HepG2 (cell line): ENCODE measurements around the gene MYCBPAP. TPM values are rescaled to one million over a fixed set of nuclear protein-coding genes. Genes with fewer than 3 reads are reported as not detected.
A peak's percentile ranks its signal among the peaks of the same experiment; 100 is the strongest.

ENCODE experiments used
- IKZF4 ChIP-seq: sonication (generic); formaldehyde crosslinking; IDR thresholded peaks from 2 replicates; pipeline ENCODE4 v1.5.1; 2020; ENCODE audit warnings: borderline replicate concordance, mild to moderate bottlenecking, low read depth, missing genetic modification reagents; ENCODE audit errors: not compliant biosample characterization
- KDM1A ChIP-seq: IDR thresholded peaks from 2 replicates; pipeline ENCODE4 v1.6.1; 2016; ENCODE audit warnings: missing compliant biosample characterization
- NFAT5 ChIP-seq: sonication (generic); formaldehyde crosslinking; IDR thresholded peaks from 2 replicates; pipeline ENCODE4 v1.4.0; 2020; ENCODE audit warnings: missing genetic modification reagents
- NFE2 ChIP-seq: sonication (generic); formaldehyde crosslinking; IDR thresholded peaks from 2 replicates; pipeline ENCODE4 v1.4.0; 2020; ENCODE audit warnings: missing genetic modification reagents
- SMAD9 ChIP-seq: sonication (generic); formaldehyde crosslinking; IDR thresholded peaks from 2 replicates; pipeline ENCODE4 v1.5.1; 2020; ENCODE audit warnings: mild to moderate bottlenecking, missing genetic modification reagents
- ZBTB40 ChIP-seq, 2 experiments: fragments of 450-650 bp in 1 of 2; sonication (generic) in 1 of 2; formaldehyde crosslinking in 1 of 2; IDR thresholded peaks; 2 replicates each; pipeline versions ENCODE4 v1.6.1 to v1.8.0; 2016 to 2022; ENCODE audit warnings: antibody characterized with exemption in 1 of 2, mild to moderate bottlenecking in 1 of 2, missing genetic modification reagents in 1 of 2
- ZNF558 ChIP-seq: sonication (generic); formaldehyde crosslinking; IDR thresholded peaks from 2 replicates; pipeline ENCODE4 v1.9.0; 2022; ENCODE audit warnings: mild to moderate bottlenecking, missing genetic modification reagents, borderline replicate concordance
- ZNF776 ChIP-seq: sonication (generic); formaldehyde crosslinking; IDR thresholded peaks from 2 replicates; pipeline ENCODE4 v1.4.0; 2020; ENCODE audit warnings: mild to moderate bottlenecking, missing genetic modification reagents
- ZNF782 ChIP-seq: sonication (generic); formaldehyde crosslinking; IDR thresholded peaks from 2 replicates; pipeline ENCODE4 v1.4.0; 2020; ENCODE audit warnings: missing genetic modification reagents, mild to moderate bottlenecking, borderline replicate concordance
- polyA plus RNA-seq, 8 experiments: library from polyadenylated mRNA; depleted of rRNA in 3 of 8; stranded (reverse) in 7 of 8; unstranded in 1 of 8; fragments of >200 nt; fragmentation: Illumina TruSeq in 4 of 8; extraction: Trizol in 4 of 8; gene quantifications; 2 replicates each; pipeline versions ENCODE4 v1.2.1 to v1.2.3, GENCODE V29; 2011 to 2016; ENCODE audit warnings: low read depth in 4 of 8, missing spikeins in 1 of 8, mixed read lengths in 1 of 8; ENCODE audit not compliant: insufficient read depth in 1 of 8
- total RNA-seq, 5 experiments: library from RNA; depleted of rRNA; stranded (reverse); fragments of >200 nt; fragmentation: Illumina TruSeq; extraction: Trizol; gene quantifications; 2 replicates each; pipeline ENCODE4 v1.2.3, GENCODE V29; 2016; ENCODE audit warnings: low read depth in 1 of 5
- TF ChIP-seq, protein P1 (sequence below): sonication (generic); formaldehyde crosslinking; IDR thresholded peaks from 2 replicates; pipeline ENCODE4 v1.4.0; 2020; ENCODE audit warnings: mild to moderate bottlenecking, missing genetic modification reagents
- TF ChIP-seq, protein P2 (sequence below): sonication (generic); formaldehyde crosslinking; IDR thresholded peaks from 2 replicates; pipeline ENCODE4 v1.4.0; 2020; ENCODE audit warnings: low read depth, mild to moderate bottlenecking, missing genetic modification reagents

Gene MYCBPAP
- total and polyA plus RNA-seq, 2 of the 13 experiments (the other 11 are each of a cell fraction or from before 2014, with no cell fraction given): 0.22 to 0.24 TPM

- TF ChIP-seq ZBTB40 (IDR thresholded peaks at IDR 0.05): no peak
- TF ChIP-seq ZBTB40 (CRISPR knock-in tag; IDR thresholded peaks at IDR 0.05): no peak; the same call in 1 of the 2 replicates
- TF ChIP-seq SMAD9: no peak
- 0 out of 2 replicates have a peak, but pooled peaks have one; percentile 28 for TF ChIP-seq ZNF782 (CRISPR knock-in tag)
- TF ChIP-seq KDM1A (CRISPR knock-in tag): no peak
- TF ChIP-seq IKZF4 (CRISPR knock-in tag): peak; percentile 79
- TF ChIP-seq, protein P1, sequence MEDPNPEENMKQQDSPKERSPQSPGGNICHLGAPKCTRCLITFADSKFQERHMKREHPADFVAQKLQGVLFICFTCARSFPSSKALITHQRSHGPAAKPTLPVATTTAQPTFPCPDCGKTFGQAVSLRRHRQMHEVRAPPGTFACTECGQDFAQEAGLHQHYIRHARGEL (CRISPR knock-in tag): 0 out of 2 replicates have a peak, but pooled peaks have one; percentile 2
- TF ChIP-seq, protein P2, sequence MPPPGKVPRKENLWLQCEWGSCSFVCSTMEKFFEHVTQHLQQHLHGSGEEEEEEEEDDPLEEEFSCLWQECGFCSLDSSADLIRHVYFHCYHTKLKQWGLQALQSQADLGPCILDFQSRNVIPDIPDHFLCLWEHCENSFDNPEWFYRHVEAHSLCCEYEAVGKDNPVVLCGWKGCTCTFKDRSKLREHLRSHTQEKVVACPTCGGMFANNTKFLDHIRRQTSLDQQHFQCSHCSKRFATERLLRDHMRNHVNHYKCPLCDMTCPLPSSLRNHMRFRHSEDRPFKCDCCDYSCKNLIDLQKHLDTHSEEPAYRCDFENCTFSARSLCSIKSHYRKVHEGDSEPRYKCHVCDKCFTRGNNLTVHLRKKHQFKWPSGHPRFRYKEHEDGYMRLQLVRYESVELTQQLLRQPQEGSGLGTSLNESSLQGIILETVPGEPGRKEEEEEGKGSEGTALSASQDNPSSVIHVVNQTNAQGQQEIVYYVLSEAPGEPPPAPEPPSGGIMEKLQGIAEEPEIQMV (CRISPR knock-in tag): no peak
- TF ChIP-seq ZNF558: no peak
- no peak for TF ChIP-seq NFE2 (CRISPR knock-in tag)
- TF ChIP-seq NFAT5 (CRISPR knock-in tag): no peak; the same call in 1 of the 2 replicates
- TF ChIP-seq ZNF776: no peak
Observed at GRCh38 chr17:50538549-50539410, 30.5 kb downstream of the MYCBPAP start (continued).
